SK-N-SH (cell line): ENCODE measurements around the gene MCTP1. TPM values are rescaled to one million over a fixed set of nuclear protein-coding genes. Genes with fewer than 3 reads are reported as not detected.

Source experiments
- CTCF ChIA-PET: fragments of 300-600, 350-600 bp; formaldehyde crosslinking; extraction: SDS; loops from one replicate; lab custom pipeline; 2021; lab: Yijun Ruan, JAX
- POLR2A ChIA-PET: fragments of 350-600 bp; sonication (Branson Sonifier 250); formaldehyde crosslinking; extraction: SDS; loops from one replicate; lab custom pipeline; 2020; ENCODE audit warnings: antibody characterized with exemption, inconsistent platforms; lab: Yijun Ruan, JAX
- DNase-seq: peaks from one replicate; pipeline ENCODE4 v3.0.0; 2012
- H2AFZ ChIP-seq: fragments of 200-600 bp; sonication (generic); 2 replicates; pipeline ENCODE4 v1.8.1; 2016; ENCODE audit warnings: antibody characterized with exemption, mild to moderate bottlenecking, low read depth
- H3F3A ChIP-seq: fragments of 200-600 bp; sonication (generic); replicated peaks from 2 replicates; pipeline ENCODE3; 2016; ENCODE audit warnings: antibody characterized with exemption, mild to moderate bottlenecking; ENCODE audit not compliant: insufficient read depth
- H3K27ac ChIP-seq, 2 experiments: fragments of 200-500 bp in 1 of 2; fragments of 200-600 bp in 1 of 2; sonication (Bioruptor generic) in 1 of 2; sonication (generic), shearing (Covaris generic) in 1 of 2; 2 replicates each; pipeline versions ENCODE4 v1.5.1 to v1.6.1; 2014 to 2016; ENCODE audit warnings: low read depth in 2 of 2, inconsistent platforms in 1 of 2, low read length in 1 of 2, mild to moderate bottlenecking in 1 of 2, mixed read lengths in 1 of 2
- H3K27me3 ChIP-seq: fragments of 200-600 bp; sonication (generic), shearing (Covaris generic); 2 replicates; pipeline ENCODE4 v1.6.1; 2016; ENCODE audit warnings: mixed run types; ENCODE audit not compliant: insufficient read depth
- H3K36me3 ChIP-seq, 2 experiments: fragments of 200-500 bp in 1 of 2; fragments of 200-600 bp in 1 of 2; sonication (Bioruptor generic) in 1 of 2; sonication (generic) in 1 of 2; replicated peaks in 1 of 2; 2 replicates each; pipeline versions ENCODE3 to v1.5.1; 2014 to 2016; ENCODE audit warnings: low read length in 1 of 2, mild to moderate bottlenecking in 1 of 2; ENCODE audit not compliant: insufficient read depth in 2 of 2, control insufficient read depth in 1 of 2
- H3K4me1 ChIP-seq, 2 experiments: fragments of 200-500 bp in 1 of 2; fragments of 200-600 bp in 1 of 2; sonication (Bioruptor generic) in 1 of 2; sonication (generic), shearing (Covaris generic) in 1 of 2; 2 replicates each; pipeline versions ENCODE4 v1.5.1 to v1.6.1; 2014 to 2016; ENCODE audit warnings: low read depth in 1 of 2, low read length in 1 of 2, mixed run types in 1 of 2; ENCODE audit not compliant: insufficient read depth in 2 of 2, control insufficient read depth in 1 of 2
- H3K4me2 ChIP-seq: fragments of 200-600 bp; sonication (generic), shearing (Covaris generic); 2 replicates; pipeline ENCODE4 v1.6.1; 2017; ENCODE audit warnings: mixed run types
- H3K4me3 ChIP-seq, 2 experiments: fragments of 200-500 bp in 1 of 2; fragments of 200-600 bp in 1 of 2; sonication (Bioruptor generic) in 1 of 2; sonication (generic), shearing (Covaris generic) in 1 of 2; 2 replicates each; pipeline versions ENCODE4 v1.5.1 to v1.8.1; 2014 to 2016; ENCODE audit warnings: low read depth in 2 of 2, inconsistent platforms in 1 of 2, low read length in 1 of 2, mild to moderate bottlenecking in 1 of 2, mixed read lengths in 1 of 2, moderate library complexity in 1 of 2
- H3K79me2 ChIP-seq: fragments of 200-600 bp; sonication (generic); 2 replicates; pipeline ENCODE4 v1.8.1; 2017; ENCODE audit warnings: mild to moderate bottlenecking; ENCODE audit not compliant: insufficient read depth
- H3K9ac ChIP-seq: fragments of 200-600 bp; sonication (generic); 2 replicates; pipeline ENCODE4 v1.6.1; 2017; ENCODE audit warnings: mixed run types
- H3K9me2 ChIP-seq: fragments of 200-600 bp; sonication (generic); 2 replicates; pipeline ENCODE4 v1.6.1; 2017; ENCODE audit warnings: mixed run types
- H3K9me3 ChIP-seq: fragments of 200-600 bp; sonication (generic); 2 replicates; pipeline ENCODE4 v1.6.1; 2017; ENCODE audit warnings: mixed run types, mild to moderate bottlenecking, moderate library complexity
- H4K20me1 ChIP-seq: fragments of 200-600 bp; sonication (generic); 2 replicates; pipeline ENCODE4 v1.6.1; 2017; ENCODE audit warnings: mild to moderate bottlenecking, mixed run types; ENCODE audit not compliant: insufficient read depth
- CHD2 ChIP-seq: fragments of 150-350 bp; IDR thresholded peaks from 2 replicates; pipeline ENCODE4 v1.6.1; 2018; ENCODE audit warnings: low read length; ENCODE audit not compliant: partially characterized antibody
- ELF1 ChIP-seq: IDR thresholded peaks from 2 replicates; pipeline ENCODE4 v1.4.0; 2012
- EP300 ChIP-seq, 2 experiments: IDR thresholded peaks; 2 replicates each; pipeline versions ENCODE4 v1.4.0 to v1.6.1; 2012; ENCODE audit warnings: borderline replicate concordance in 1 of 2, low read depth in 1 of 2, low read length in 1 of 2
- EZH2phosphoT487 ChIP-seq: fragments of 200-600 bp; sonication (generic); IDR thresholded peaks from 2 replicates; pipeline ENCODE4 v1.6.1; 2017; ENCODE audit warnings: low read depth, mixed run types, mild to moderate bottlenecking, antibody characterized with exemption, moderate library complexity, borderline replicate concordance
- GABPA ChIP-seq: IDR thresholded peaks from 2 replicates; pipeline ENCODE4 v1.4.0; 2012; ENCODE audit warnings: low read depth, mild to moderate bottlenecking
- GATA2 ChIP-seq: sonication (generic); formaldehyde crosslinking; IDR thresholded peaks from 2 replicates; pipeline ENCODE4 v1.5.0; 2020; ENCODE audit warnings: mild to moderate bottlenecking, missing genetic modification reagents
- JUND ChIP-seq: IDR thresholded peaks from 2 replicates; pipeline ENCODE4 v1.4.0; 2012
- MEF2A ChIP-seq: IDR thresholded peaks from 2 replicates; pipeline ENCODE4 v1.4.0; 2012; ENCODE audit warnings: low read depth, borderline replicate concordance
- NRF1 ChIP-seq: IDR thresholded peaks from 2 replicates; pipeline ENCODE4 v1.6.1; 2012; ENCODE audit warnings: low read depth, mild to moderate bottlenecking, low read length
- RXRA ChIP-seq: IDR thresholded peaks from 2 replicates; pipeline ENCODE4 v1.4.0; 2012; ENCODE audit warnings: low read depth, mild to moderate bottlenecking, borderline replicate concordance
- SMC3 ChIP-seq: IDR thresholded peaks from 2 replicates; pipeline ENCODE4 v1.6.1; 2012; ENCODE audit warnings: low read depth, low read length, improper control_type of control experiment
- TEAD4 ChIP-seq: IDR thresholded peaks from 2 replicates; pipeline ENCODE4 v1.4.0; 2012; ENCODE audit warnings: mild to moderate bottlenecking, borderline replicate concordance; ENCODE audit not compliant: insufficient read depth
- YY1 ChIP-seq: IDR thresholded peaks from 2 replicates; pipeline ENCODE4 v1.4.0; 2012; ENCODE audit warnings: low read depth, mild to moderate bottlenecking
- WGBS: methylation state at CpG from one replicate; pipeline ENCODE4 v1.1.6; 2017; ENCODE audit warnings: low lambda C conversion rate; 5-methylcytosine and 5-hydroxymethylcytosine counted together
- polyA plus RNA-seq, 3 experiments: library from polyadenylated mRNA; depleted of rRNA; stranded (reverse); fragments of >200 nt; gene quantifications; 2 replicates each; pipeline ENCODE4 v1.2.3, GENCODE V29; 2012
- TF ChIP-seq, protein P1 (sequence below): fragments of 150-350 bp; IDR thresholded peaks from 2 replicates; pipeline ENCODE4 v1.6.1; 2017; ENCODE audit warnings: antibody characterized with exemption, low read length, low read depth, borderline replicate concordance
- TF ChIP-seq, protein P2 (sequence below): IDR thresholded peaks from 2 replicates; pipeline ENCODE4 v1.4.0; 2012; ENCODE audit warnings: low read depth, borderline replicate concordance
- TF ChIP-seq, protein P3 (sequence below): fragments of 200-600 bp; sonication (generic); IDR thresholded peaks from 2 replicates; pipeline ENCODE4 v1.6.1; 2017; ENCODE audit warnings: antibody characterized with exemption, mild to moderate bottlenecking, moderate library complexity
- TF ChIP-seq, protein P4 (sequence below): fragments of 150-350 bp; IDR thresholded peaks from 2 replicates; pipeline ENCODE4 v1.6.1; 2016; ENCODE audit warnings: mild to moderate bottlenecking, low read depth, low read length

Gene MCTP1
- polyA plus RNA-seq, 1 of the 3 experiments (the other 2 are of a cell fraction), result 0.53 TPM

DNA sequence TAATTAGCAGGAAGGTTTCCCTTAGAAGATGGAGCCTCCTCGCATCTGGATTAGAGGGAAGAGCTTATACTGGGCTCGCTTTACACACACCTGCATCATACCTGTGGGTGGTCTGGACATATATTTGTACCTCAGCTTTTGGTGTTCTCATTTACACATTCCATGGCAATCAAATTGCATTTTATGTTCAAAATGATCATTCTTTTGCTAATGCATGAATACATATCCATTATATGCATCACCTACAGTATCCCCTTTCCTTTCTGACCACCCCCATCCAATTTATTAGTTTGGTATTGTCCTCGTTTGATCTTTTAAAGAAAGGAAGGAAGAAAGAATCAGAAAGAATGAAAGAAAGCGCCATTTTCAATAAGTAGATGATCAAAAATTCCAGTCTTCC, 415.0 kb downstream of the MCTP1 start:
- Histone ChIP-seq H3K79me2 (no peaks in the 10 kb centered on the region), H3K9me3 (no peaks in the 10 kb centered on the region), H3K4me2 (no peak overlapping the region), H3K9ac (no peak overlapping the region), H4K20me1 (no peaks in the 10 kb centered on the region), H3F3A (no peaks in the 10 kb centered on the region), H2AFZ (no peak overlapping the region), H3K36me3 (no peaks in the 10 kb centered on the region), H3K9me2 (no peaks in the 10 kb centered on the region)
- DNase-seq, result no peak
- POLR2A ChIA-PET, result no interaction called here
- WGBS, result 79% methylated on average over 4 of the region's 4 CpGs
- TF ChIP-seq EZH2phosphoT487 (no peak), JUND (no peak), GABPA (no peak), GATA2 (CRISPR knock-in tag) (no peak), NRF1 (no peak), TEAD4 (no peak), SMC3 (no peak), ELF1 (no peak), MEF2A (no peak), RXRA (no peak), CHD2 (no peak), YY1 (no peak), EP300 (IDR thresholded peaks at IDR 0.05; ENCODE audit: borderline replicate concordance in 1 of 2, low read depth in 1 of 2, low read length in 1 of 2) (no peak)
- TF ChIP-seq, protein P1, sequence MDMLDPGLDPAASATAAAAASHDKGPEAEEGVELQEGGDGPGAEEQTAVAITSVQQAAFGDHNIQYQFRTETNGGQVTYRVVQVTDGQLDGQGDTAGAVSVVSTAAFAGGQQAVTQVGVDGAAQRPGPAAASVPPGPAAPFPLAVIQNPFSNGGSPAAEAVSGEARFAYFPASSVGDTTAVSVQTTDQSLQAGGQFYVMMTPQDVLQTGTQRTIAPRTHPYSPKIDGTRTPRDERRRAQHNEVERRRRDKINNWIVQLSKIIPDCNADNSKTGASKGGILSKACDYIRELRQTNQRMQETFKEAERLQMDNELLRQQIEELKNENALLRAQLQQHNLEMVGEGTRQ, result no peak
- TF ChIP-seq, protein P2, sequence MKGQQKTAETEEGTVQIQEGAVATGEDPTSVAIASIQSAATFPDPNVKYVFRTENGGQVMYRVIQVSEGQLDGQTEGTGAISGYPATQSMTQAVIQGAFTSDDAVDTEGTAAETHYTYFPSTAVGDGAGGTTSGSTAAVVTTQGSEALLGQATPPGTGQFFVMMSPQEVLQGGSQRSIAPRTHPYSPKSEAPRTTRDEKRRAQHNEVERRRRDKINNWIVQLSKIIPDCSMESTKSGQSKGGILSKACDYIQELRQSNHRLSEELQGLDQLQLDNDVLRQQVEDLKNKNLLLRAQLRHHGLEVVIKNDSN, result no peak
- TF ChIP-seq, protein P3, sequence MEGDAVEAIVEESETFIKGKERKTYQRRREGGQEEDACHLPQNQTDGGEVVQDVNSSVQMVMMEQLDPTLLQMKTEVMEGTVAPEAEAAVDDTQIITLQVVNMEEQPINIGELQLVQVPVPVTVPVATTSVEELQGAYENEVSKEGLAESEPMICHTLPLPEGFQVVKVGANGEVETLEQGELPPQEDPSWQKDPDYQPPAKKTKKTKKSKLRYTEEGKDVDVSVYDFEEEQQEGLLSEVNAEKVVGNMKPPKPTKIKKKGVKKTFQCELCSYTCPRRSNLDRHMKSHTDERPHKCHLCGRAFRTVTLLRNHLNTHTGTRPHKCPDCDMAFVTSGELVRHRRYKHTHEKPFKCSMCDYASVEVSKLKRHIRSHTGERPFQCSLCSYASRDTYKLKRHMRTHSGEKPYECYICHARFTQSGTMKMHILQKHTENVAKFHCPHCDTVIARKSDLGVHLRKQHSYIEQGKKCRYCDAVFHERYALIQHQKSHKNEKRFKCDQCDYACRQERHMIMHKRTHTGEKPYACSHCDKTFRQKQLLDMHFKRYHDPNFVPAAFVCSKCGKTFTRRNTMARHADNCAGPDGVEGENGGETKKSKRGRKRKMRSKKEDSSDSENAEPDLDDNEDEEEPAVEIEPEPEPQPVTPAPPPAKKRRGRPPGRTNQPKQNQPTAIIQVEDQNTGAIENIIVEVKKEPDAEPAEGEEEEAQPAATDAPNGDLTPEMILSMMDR, result no peak
- TF ChIP-seq, protein P4, sequence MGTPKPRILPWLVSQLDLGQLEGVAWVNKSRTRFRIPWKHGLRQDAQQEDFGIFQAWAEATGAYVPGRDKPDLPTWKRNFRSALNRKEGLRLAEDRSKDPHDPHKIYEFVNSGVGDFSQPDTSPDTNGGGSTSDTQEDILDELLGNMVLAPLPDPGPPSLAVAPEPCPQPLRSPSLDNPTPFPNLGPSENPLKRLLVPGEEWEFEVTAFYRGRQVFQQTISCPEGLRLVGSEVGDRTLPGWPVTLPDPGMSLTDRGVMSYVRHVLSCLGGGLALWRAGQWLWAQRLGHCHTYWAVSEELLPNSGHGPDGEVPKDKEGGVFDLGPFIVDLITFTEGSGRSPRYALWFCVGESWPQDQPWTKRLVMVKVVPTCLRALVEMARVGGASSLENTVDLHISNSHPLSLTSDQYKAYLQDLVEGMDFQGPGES, result no peak
- TF ChIP-seq, all 33 proteins: peak for 0
- CTCF ChIA-PET, result interaction anchor here (1.0 to 1.5 kb wide), 2 partner anchors 20 to 40 kb away, joined by 3 to 4 read pairs; no protein-coding TSS in a partner anchor
- no peak overlapping the region for H3K27ac ChIP-seq
- no peaks in the 10 kb centered on the region for H3K27me3 ChIP-seq
- no peak overlapping the region for H3K4me3 ChIP-seq
- no peaks in the 10 kb centered on the region for H3K4me1 ChIP-seq
